GM19328 (cell line): ENCODE data around the gene IDH3G.
"Not testable (repeated sequence)": the region's sequence is repeated elsewhere in the genome, so short reads cannot be mapped to it uniquely, and the experiment has no call there.

Source experiments
- ATAC-seq: cut with Tn5 transposase; IDR thresholded peaks from one replicate; pipeline ENCODE4 v1.9.1; 2021; ENCODE audit warnings: mild to moderate bottlenecking, moderate library complexity; ENCODE audit not compliant: unreplicated experiment

The IDH3G gene

GRCh38 chrX:153763298-153763932 is 30.8 kb downstream of the IDH3G start:
- ATAC-seq, result no peak

- no peak for ATAC-seq
These were observed 31.5 kb downstream of the IDH3G start for GRCh38 chrX:153762626-153763173.

- ATAC-seq, result no peak
These were observed 32.3 kb downstream of the IDH3G start for GRCh38 chrX:153761863-153762262.

- no peak for ATAC-seq
These were observed 39.0 kb downstream of the IDH3G start for GRCh38 chrX:153755136-153755535.

GRCh38 chrX:153750127-153750774 is 43.9 kb downstream of the IDH3G start:
- no peak for ATAC-seq

DNA sequence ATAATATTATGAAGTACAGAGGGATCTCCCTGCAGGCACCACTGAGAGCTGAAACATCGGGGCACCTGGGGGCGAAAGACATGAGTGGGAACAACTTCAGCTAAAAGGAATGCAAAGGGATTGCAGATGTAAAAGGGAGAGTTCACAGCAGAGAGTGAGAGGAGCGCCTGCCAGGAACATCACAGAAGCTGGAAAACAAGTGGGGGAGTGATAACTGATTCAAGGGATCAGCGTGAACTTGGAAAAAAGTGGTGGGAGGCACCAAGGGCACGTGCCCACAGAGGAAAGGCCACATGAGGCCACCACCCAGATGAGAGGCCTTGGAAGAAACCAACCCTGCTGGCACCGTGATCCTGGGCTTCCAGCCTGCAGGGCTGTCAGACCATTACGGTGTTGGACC is 45.2 kb downstream of the IDH3G start:
- not testable (repeated sequence) for ATAC-seq

DNA sequence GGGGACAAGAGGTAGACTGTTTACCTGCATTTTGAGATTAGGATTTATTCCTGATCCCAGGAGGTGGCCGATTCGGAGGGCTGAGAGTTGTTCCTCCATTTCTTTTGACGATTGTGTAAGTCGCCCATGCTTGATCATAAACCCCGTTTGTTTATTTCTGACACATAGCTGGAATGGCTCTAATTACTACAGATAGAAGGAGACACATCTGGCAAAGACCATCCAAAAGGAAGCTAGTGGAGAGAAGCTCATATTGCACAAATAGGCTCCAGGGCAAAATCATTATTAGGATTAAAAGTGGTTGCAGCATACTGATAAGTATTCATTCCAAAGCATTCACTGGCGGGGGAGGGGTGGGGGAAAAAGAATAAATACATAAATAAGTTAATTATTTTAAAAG is 47.2 kb downstream of the IDH3G start:
- not testable (repeated sequence) for ATAC-seq

GRCh38 chrX:153746359-153746758 is 47.8 kb downstream of the IDH3G start:
- ATAC-seq, result no peak

DNA sequence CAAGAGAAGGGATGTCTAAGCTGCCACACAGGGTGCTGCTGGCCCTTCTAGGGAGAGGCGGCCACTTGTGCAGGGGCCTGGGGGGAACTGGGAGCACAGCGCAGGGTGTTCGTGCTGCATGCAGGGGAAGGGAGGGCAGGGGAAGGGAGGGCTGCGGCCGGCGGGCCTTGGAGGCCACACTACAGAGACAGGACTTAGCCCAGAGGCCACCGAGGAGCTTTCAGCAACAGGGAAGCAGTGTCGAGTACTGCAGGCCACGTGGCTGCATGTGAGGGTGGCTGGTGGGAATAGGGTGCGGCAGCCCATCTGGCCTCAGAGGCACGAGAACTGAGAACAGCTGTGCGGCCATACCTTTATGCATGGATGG is 49.1 kb downstream of the IDH3G start:
- ATAC-seq, result not testable (repeated sequence)

GRCh38 chrX:153744210-153745066 is 49.7 kb downstream of the IDH3G start:
- ATAC-seq, result no peak

DNA sequence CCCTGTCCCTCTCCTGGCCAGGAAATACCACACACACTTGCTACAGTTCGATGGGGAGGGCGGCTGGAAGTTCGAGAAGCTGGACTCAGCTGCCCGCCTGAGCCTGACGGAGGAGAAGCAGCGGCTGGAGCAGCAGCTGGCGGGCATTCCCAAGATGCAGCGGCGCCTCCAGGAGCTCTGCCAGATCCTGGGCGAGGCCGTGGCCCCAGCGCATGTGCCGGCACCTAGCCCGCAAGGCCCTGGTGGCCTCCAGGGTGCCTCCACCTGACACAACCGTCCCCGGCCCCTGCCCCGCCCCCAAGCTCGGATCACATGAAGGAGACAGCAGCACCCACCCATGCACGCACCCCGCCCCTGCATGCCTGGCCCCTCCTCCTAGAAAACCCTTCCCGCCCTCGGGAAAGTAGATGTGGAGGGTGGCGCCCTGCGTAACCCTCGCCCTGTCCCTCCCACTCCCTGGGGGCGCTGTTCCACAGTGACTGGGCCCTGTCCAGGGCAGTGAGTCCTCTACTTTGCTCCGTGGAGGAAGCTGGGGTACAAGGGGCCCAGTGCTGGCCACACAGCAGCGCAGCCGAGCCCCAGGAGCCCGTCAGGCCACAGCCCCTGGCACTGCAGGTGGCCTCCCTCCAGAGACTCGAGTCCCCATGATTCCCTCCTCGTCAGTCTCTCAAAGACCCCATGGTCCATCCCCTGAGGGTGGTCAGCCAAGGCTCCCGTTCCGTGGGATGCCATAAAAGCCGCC is 50.5 kb downstream of the IDH3G start:
- not testable (repeated sequence) for ATAC-seq

DNA sequence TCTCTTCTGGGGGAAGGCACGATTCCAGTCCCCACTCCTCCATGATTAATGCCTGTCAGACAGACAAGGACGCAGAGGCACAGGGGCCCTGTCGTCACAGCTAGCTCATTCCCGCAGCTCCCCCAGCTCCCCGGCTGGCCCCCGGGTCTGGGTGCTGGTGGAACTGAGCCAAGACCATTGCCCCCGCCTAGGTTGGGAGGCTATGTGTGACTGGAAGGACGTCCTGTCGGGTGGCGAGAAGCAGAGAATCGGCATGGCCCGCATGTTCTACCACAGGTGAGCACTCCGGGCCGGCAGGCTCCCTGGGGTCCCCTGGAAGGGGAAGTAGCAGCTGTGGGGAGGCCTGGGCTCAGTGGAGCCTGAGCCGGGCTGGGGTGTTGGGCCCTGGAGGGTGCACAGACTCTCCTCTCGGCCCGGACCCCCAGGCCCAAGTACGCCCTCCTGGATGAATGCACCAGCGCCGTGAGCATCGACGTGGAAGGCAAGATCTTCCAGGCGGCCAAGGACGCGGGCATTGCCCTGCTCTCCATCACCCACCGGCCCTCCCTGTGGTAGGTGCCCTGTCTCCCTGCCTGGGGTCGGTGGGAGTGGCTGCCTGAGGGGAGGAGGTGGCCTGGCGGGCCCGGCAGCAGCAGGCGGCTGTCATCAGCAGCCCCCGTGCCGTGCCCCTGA is 51.2 kb downstream of the IDH3G start:
- not testable (repeated sequence) for ATAC-seq

DNA sequence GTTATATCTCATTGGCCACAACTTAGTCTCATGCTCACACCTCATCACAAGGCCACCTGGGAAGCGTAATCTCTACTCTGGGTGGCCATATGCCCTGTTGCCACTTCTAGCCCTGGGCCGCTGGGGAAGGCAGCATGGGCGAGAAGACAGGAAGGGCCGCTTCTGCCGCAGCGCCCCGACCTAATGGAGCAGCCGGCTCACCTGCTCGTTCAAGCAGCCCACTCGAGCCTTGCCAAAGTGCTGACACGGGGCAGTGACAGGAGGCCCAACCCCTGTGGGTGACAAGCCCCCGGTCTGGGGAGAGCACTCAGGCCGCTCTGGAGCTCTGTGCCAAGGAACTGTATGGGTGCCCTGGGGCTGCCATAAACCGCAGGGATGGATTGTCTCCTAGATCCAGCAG is 52.1 kb downstream of the IDH3G start:
- not testable (repeated sequence) for ATAC-seq

- ATAC-seq, result no peak
These were observed 52.7 kb downstream of the IDH3G start for GRCh38 chrX:153741446-153741845.

DNA sequence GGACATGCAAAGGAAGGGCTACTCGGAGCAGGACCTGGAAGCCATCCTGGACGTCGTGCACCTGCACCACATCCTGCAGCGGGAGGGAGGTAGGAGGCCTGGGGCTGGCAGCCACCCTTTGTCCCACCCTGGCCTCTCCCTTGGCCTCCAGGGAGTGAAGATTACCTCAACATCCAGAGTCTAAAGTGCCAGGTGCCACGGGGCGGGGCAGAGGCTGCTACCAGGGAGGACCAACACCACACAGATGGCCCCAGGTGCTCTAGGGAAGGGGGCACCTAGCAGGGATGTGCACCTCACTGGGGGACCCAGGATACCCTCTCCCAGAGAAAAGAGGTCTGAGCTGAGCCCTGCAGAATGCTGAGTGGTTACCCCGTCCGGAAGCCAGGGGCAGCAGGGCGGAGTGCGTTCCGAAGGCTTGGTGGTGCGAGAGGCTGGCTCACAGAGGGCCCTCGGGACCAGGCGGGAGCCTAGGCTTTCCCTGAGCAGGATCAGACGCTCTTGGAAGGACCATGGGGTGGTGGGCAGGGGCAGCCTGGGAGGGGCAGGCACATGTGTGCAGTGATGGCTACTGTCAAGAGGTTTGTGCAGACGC is 53.4 kb downstream of the IDH3G start:
- no peak for ATAC-seq

DNA sequence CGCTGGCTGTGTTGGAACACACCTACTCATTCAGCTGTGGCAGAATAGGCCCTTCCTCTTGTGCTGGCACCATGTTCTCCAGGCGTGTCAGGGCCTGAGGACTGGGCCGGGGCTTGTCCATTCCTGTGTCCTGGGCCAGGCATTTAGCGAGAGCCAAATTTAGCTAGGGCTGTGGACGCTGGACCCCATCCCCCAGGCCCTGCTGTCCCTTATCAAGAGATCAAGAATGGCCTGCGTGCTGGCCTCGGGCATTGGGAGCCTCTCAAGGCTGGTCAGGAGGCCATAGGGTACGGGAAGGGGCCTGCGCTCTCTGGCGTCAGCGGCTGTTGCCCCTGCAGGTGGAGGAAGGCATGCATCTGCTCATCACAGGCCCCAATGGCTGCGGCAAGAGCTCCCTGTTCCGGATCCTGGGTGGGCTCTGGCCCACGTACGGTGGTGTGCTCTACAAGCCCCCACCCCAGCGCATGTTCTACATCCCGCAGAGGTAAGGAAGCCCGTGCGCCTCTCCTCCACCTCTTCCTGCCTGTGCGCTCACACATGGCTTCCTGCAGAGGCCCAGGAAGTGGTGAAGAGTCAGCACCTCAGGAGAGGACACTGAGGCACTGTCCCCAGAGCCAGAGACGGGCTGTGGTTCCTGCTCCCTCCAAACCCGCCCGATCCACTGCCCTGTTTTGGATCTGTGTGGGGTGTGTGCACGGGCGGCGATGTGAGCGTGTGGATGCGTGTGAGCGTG is 54.3 kb downstream of the IDH3G start:
- no peak for ATAC-seq

DNA sequence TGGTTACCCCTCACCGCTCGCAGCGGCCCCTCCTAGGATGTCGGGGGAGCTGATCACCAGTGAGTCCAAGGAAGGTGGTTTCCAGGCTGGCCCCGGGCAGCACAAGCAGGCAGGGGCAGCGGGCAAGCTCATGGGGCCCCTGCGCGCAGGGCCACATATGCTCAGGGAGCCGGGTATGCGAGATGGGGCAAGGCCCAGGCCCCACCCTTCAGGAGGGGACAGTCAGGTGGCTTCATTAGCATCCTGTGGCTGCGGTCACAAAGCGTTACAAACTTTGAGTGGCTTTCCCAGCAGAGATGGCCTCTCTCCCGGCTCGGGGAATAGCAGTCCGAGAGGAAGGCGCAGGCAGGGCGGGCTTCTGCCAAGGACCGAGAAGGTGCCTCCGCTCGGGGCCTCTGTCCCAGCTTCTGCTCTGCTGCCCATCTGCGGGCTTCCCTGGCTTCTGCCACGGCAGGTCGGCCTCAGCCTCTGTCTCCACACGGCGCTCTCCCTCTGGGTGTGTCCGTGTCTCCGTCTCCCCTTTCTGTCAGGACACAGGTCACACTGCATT is 56.0 kb downstream of the IDH3G start:
- no peak for ATAC-seq

GRCh38 chrX:153736871-153737441 is 57.2 kb downstream of the IDH3G start:
- ATAC-seq, result no peak
